ENCODE data around the gene CCDC148.

The CCDC148 gene

DNA sequence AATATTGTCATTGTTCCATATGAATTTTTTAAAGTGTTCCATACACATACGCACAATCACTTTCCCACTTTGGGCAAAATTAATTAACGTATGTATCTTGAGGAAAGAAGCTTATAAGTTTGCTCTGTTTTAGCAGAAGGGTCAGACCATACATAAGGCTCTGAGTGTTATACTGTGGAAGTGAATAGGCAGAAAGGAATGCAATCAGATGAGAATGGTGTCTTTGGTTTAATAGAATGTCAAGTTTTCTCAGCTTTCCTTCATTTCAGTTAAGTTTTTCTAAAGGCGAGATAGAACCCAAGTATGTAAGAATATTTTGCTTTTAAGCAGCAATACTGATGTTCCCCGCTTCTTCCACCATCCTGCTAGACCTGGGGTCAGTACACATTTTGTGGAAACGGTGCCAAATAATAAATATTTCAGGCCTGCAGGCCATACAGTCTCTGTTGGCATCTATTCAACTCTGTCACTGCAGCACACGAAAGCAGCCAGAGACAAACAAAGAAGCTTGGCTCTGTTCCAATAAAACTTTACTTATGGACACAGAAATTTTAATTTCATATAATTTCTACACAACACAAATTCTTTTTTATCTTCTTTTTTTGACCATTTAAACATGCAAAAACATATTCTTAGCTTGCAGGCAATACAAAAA lies 254.3 kb downstream of the CCDC148 start:
- no peak overlapping the region for H3K4me3 ChIP-seq (ENCODE audit: low read depth, low read length)
- TF ChIP-seq, protein P1, sequence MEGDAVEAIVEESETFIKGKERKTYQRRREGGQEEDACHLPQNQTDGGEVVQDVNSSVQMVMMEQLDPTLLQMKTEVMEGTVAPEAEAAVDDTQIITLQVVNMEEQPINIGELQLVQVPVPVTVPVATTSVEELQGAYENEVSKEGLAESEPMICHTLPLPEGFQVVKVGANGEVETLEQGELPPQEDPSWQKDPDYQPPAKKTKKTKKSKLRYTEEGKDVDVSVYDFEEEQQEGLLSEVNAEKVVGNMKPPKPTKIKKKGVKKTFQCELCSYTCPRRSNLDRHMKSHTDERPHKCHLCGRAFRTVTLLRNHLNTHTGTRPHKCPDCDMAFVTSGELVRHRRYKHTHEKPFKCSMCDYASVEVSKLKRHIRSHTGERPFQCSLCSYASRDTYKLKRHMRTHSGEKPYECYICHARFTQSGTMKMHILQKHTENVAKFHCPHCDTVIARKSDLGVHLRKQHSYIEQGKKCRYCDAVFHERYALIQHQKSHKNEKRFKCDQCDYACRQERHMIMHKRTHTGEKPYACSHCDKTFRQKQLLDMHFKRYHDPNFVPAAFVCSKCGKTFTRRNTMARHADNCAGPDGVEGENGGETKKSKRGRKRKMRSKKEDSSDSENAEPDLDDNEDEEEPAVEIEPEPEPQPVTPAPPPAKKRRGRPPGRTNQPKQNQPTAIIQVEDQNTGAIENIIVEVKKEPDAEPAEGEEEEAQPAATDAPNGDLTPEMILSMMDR (IDR thresholded peaks at IDR 0.05; ENCODE audit: low read depth, low read length): no peak
- no peak for TF ChIP-seq POLR2A (IDR thresholded peaks at IDR 0.05; ENCODE audit: extremely low read depth, insufficient read length)
- TF ChIP-seq, protein P2, sequence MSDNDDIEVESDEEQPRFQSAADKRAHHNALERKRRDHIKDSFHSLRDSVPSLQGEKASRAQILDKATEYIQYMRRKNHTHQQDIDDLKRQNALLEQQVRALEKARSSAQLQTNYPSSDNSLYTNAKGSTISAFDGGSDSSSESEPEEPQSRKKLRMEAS (IDR thresholded peaks at IDR 0.05; ENCODE audit: low read depth, low read length): no peak
- TF ChIP-seq MYC (IDR thresholded peaks at IDR 0.05; ENCODE audit: low read depth, low read length): no peak
- no peak for DNase-seq (ENCODE audit: low read depth)

DNA sequence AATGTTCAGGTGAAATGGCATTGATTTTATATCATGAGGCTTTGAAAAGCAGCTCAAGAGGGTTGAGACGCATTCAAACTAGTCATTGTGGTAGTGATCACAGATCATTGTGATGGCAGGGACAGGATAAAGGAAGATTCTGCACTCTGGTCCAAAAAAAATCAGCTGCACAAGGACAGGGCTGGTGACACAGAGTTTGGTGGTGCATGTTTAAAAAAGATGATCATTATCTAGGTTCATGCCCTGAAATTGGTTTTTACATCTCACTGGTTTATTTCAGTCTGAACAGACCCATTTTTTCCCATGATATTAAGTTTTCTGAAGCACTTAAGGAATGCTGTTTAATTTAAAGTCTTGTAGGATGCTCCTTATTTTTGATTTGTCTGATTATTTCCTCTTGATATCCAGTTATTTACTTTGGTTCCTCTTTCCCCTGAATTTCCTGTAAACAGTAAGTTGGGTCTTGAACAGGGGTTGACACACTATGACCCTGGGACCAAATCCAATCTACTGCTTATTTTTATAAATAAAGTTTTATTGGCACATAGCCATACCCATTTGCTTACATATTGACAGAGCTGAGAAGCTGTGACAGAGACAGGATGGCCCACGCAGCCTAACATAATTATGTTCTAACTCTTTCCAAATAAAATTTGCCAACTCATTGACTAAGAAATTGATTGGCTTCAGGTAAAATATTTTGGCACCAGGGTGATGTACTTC lies 256.5 kb downstream of the CCDC148 start:
- no peak for TF ChIP-seq POLR2A (IDR thresholded peaks at IDR 0.05; ENCODE audit: extremely low read depth, insufficient read length)
- TF ChIP-seq, protein P1 (IDR thresholded peaks at IDR 0.05; ENCODE audit: low read depth, low read length): no peak
- no peak for TF ChIP-seq MYC (IDR thresholded peaks at IDR 0.05; ENCODE audit: low read depth, low read length)
- TF ChIP-seq, protein P2 (IDR thresholded peaks at IDR 0.05; ENCODE audit: low read depth, low read length): no peak
- H3K4me3 ChIP-seq (ENCODE audit: low read depth, low read length): no peak overlapping the region

DNA sequence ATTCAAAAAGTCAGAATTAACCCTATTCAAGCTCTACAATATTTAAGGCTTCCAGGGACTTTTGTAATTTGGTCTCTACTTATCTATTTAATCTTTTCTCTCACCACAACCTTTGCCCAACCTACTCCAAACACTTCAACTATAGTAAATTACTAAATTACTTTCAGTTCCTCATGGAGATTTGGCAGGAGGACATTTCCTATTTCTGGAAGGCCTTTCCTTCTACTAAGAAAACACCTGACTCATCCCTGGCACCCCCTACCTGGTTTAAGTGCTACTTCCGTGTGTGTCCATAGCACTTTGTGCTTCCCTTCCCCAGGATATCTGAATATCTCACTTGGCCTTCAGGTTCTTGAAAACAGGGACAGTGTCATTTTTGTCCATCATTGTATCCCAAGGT lies 258.6 kb downstream of the CCDC148 start:
- no peak for DNase-seq (ENCODE audit: low read depth)
- no peak overlapping the region for H3K4me3 ChIP-seq (ENCODE audit: low read depth, low read length)
- TF ChIP-seq, protein P2 (IDR thresholded peaks at IDR 0.05; ENCODE audit: low read depth, low read length): no peak

More for the DNA sequence above, 256.5 kb downstream of the CCDC148 start:
- no peak for DNase-seq (ENCODE audit: low read depth)

DNA sequence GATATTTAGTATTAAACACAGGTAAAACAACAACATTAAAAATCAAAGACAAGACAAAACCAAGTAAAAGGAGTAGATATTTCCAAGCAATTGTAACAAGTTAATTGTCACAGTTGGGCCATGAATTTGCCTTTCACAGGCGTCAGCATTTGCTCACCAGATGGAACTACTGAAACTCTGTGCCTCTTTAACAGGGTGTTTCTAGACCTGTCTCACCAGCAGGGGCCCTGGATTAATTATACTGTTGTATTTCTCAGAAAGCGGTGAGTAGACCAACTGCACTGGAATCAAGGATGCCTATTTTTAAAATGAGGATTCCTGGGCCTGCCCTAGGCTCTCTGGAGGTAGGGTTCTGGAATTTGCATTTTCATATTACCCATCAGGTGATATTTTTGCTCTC lies 262.3 kb downstream of the CCDC148 start:
- TF ChIP-seq MYC (IDR thresholded peaks at IDR 0.05; ENCODE audit: low read depth, low read length) (no peak), POLR2A (IDR thresholded peaks at IDR 0.05; ENCODE audit: extremely low read depth, insufficient read length) (no peak)
- TF ChIP-seq, protein P1 (IDR thresholded peaks at IDR 0.05; ENCODE audit: low read depth, low read length): no peak
- TF ChIP-seq, protein P2 (IDR thresholded peaks at IDR 0.05; ENCODE audit: low read depth, low read length): no peak
- DNase-seq (ENCODE audit: low read depth): no peak
- no peak overlapping the region for H3K4me3 ChIP-seq (ENCODE audit: low read depth, low read length)

DNA sequence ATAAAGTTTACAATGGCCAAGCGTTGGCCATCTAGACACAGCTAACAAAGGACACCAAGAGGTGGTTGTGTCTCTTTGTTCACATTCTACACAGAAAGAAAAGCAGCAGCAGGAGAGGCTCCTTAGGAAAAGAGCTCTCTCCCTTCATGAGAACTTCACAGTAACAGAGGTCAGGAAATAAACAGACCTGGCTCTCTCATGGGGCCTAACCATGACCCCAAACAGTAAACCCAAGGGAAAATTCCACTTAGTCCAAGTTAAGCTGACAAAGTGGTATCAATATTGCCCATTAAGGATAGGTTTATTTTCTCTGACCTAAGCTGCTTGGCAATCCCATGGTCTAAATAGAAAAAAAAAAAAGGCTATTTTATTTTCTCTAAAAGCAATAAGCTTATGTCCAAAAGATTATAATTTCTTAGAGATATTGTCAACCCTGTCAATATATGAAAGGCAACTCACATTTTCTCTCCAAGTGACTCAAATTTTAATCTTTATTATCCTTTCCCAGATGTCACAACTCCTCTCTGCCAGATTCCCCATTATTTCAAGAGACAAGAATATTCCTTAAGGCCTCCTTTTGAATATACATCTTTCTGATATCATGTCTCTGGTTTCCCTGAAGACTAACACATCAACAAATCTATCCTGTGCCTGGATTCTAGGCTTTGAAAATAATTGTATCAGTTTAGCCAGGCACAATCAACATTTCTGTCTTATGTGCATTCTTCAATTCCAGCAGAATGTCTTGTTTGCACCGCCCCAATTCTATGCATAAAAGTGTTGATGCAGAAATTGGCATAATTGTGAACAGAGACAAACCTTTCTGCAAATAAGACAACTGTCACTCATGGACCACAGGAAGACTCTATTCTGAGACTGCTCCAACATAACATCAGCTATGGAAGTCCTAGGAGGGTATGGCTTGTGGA lies 263.8 kb downstream of the CCDC148 start:
- no peak for DNase-seq (ENCODE audit: low read depth)
- no peak overlapping the region for H3K4me3 ChIP-seq (ENCODE audit: low read depth, low read length)
- TF ChIP-seq, protein P1 (IDR thresholded peaks at IDR 0.05; ENCODE audit: low read depth, low read length): no peak
- TF ChIP-seq POLR2A (IDR thresholded peaks at IDR 0.05; ENCODE audit: extremely low read depth, insufficient read length) (no peak), MYC (IDR thresholded peaks at IDR 0.05; ENCODE audit: low read depth, low read length) (no peak)
- TF ChIP-seq, protein P2 (IDR thresholded peaks at IDR 0.05; ENCODE audit: low read depth, low read length): no peak

Data from NB4 (cell line).